ENCODE measurements around the gene FOXJ3.

Gene FOXJ3

GRCh38 chr1:42154685-42155084, 180.3 kb downstream of the FOXJ3 start:
- H3K4me3 ChIP-seq (ENCODE audit: low read depth, low read length): no peak overlapping the region
- TF ChIP-seq CTCF (IDR thresholded peaks at IDR 0.05; ENCODE audit: control insufficient read depth, extremely low read depth, insufficient read depth): no peak
- no peak for DNase-seq (ENCODE audit: low read depth)

GRCh38 chr1:42153624-42154023, 181.4 kb downstream of the FOXJ3 start:
- DNase-seq (ENCODE audit: low read depth): no peak

GRCh38 chr1:42152907-42153600, 182.0 kb downstream of the FOXJ3 start, which contains the start of gene GUCA2B:
GUCA2B (plus strand) TSS chr1:42153410; CDS start chr1:42153451, 41 bp downstream.
- H3K4me3 ChIP-seq (ENCODE audit: low read depth, low read length): no peak within 1 kb of the TSS
- TF ChIP-seq CTCF (IDR thresholded peaks at IDR 0.05; ENCODE audit: control insufficient read depth, extremely low read depth, insufficient read depth): no peak
- DNase-seq (ENCODE audit: low read depth): no peak

More at GRCh38 chr1:42153624-42154023, 181.4 kb downstream of the FOXJ3 start:
- H3K4me3 ChIP-seq (ENCODE audit: low read depth, low read length): no peak overlapping the region
- no peak for TF ChIP-seq CTCF (IDR thresholded peaks at IDR 0.05; ENCODE audit: control insufficient read depth, extremely low read depth, insufficient read depth)

GRCh38 chr1:42152119-42152518, 182.9 kb downstream of the FOXJ3 start:
- DNase-seq (ENCODE audit: low read depth): no peak
- H3K4me3 ChIP-seq (ENCODE audit: low read depth, low read length): no peak overlapping the region
- no peak for TF ChIP-seq CTCF (IDR thresholded peaks at IDR 0.05; ENCODE audit: control insufficient read depth, extremely low read depth, insufficient read depth)

GRCh38 chr1:42150651-42151050, 184.4 kb downstream of the FOXJ3 start:
- no peak for DNase-seq (ENCODE audit: low read depth)
- H3K4me3 ChIP-seq (ENCODE audit: low read depth, low read length): no peak overlapping the region
- no peak for TF ChIP-seq CTCF (IDR thresholded peaks at IDR 0.05; ENCODE audit: control insufficient read depth, extremely low read depth, insufficient read depth)

GRCh38 chr1:42148166-42148565, 186.9 kb downstream of the FOXJ3 start:
- TF ChIP-seq CTCF (IDR thresholded peaks at IDR 0.05; ENCODE audit: control insufficient read depth, extremely low read depth, insufficient read depth): no peak

More at GRCh38 chr1:42148166-42148565, 186.9 kb downstream of the FOXJ3 start:
- DNase-seq (ENCODE audit: low read depth): no peak
- no peak overlapping the region for H3K4me3 ChIP-seq (ENCODE audit: low read depth, low read length)
